ENCODE results near the gene SMC6.

The SMC6 gene

DNA sequence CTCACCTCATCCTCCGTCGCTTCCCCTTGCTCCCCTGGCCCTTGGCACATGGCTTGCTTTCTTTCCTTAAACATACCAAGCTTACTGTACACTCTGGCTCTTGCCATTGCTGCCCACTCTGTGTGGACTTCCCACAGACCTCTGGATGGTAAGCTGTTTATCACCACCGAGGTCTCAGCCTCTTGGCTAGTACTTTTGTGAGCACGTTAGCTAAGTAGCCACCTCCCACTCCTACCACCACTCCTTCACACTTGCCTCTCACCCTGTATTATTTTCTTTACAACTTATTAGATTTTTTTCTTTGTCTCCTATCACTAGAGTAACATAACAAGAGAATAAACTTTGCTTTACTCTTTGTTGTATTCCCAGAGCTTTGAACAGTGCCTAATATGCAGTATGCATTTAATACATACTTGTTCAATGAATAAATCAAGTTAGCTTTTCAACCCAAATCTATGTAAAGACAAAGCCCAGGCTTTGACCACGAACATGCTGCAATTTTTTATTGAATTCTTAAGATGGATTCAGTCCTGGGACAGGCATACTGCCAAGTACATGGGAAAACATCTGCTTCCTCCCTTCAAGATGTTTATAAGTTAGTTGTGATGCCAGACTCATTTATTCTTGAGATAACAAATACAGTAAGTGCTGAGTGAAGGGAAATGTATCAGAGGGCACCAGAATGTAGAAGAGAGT is 37.7 kb upstream of the SMC6 start:
- no peak overlapping the region for H3K4me3 ChIP-seq (ENCODE audit: low read depth, low read length)
- peaks cover 3% of the 10 kb centered on the region for H3K4me1 ChIP-seq (ENCODE audit: control insufficient read depth, insufficient read depth, low read length)
- H3K9ac ChIP-seq (ENCODE audit: low read depth, low read length), result no peak overlapping the region
- no peaks in the 10 kb centered on the region for H3K9me3 ChIP-seq (ENCODE audit: control insufficient read depth, insufficient read depth, low read length)
- H3K36me3 ChIP-seq (ENCODE audit: control insufficient read depth, insufficient read depth, low read length), result no peaks in the 10 kb centered on the region
- no peaks in the 10 kb centered on the region for H3K27me3 ChIP-seq (ENCODE audit: control insufficient read depth, insufficient read depth, low read length)

DNA sequence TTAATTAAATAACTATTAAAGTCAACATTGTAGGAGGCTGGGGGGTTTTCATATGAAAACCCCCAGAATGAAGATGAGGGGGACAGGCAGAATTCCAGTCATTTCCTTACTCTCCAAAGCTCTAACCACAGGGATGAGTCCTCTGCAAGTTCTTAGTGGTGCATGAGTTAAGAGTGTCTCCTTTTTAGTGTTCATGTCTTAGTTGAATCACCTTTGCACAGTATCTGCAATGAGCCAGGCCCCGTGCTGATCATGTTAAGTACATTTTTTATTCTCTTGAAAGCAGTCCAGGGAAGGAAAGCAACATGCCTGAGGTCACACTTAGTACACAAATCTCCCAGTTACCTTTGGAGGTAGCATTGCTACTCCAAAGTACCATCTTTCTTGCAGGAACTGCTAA is 36.9 kb upstream of the SMC6 start:
- H3K36me3 ChIP-seq (ENCODE audit: control insufficient read depth, insufficient read depth, low read length), result no peaks in the 10 kb centered on the region
- no peak overlapping the region for H3K9ac ChIP-seq (ENCODE audit: low read depth, low read length)
- H3K4me1 ChIP-seq (ENCODE audit: control insufficient read depth, insufficient read depth, low read length), result peaks cover 3% of the 10 kb centered on the region
- H3K9me3 ChIP-seq (ENCODE audit: control insufficient read depth, insufficient read depth, low read length), result no peaks in the 10 kb centered on the region
- H3K27me3 ChIP-seq (ENCODE audit: control insufficient read depth, insufficient read depth, low read length), result no peaks in the 10 kb centered on the region
- H3K4me3 ChIP-seq (ENCODE audit: low read depth, low read length), result no peak overlapping the region

DNA sequence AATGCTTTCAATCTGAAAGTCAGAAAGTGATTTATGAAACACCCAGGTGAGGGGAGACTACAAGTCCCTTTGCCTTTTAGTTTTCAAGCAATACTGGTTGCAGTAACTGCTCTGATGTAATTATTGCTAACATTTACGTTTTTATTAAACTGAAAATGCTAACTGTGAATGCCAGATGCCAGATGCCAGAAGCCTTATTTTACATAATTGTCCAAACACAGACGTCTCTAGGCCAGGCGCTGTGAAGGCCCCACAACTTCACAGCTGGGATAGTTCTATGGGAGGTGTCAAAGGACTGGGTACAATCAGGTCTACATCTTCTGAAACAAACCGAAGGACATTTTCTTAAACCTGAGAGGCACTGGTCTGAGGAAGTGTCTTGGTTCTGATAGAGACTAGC is 35.2 kb upstream of the SMC6 start:
- Histone ChIP-seq H3K36me3 (ENCODE audit: control insufficient read depth, insufficient read depth, low read length) (no peaks in the 10 kb centered on the region), H3K9me3 (ENCODE audit: control insufficient read depth, insufficient read depth, low read length) (no peaks in the 10 kb centered on the region), H3K4me1 (ENCODE audit: control insufficient read depth, insufficient read depth, low read length) (peaks cover under 1% of the 10 kb centered on the region), H3K9ac (ENCODE audit: low read depth, low read length) (no peak overlapping the region), H3K4me3 (ENCODE audit: low read depth, low read length) (no peak overlapping the region), H3K27me3 (ENCODE audit: control insufficient read depth, insufficient read depth, low read length) (no peaks in the 10 kb centered on the region)

DNA sequence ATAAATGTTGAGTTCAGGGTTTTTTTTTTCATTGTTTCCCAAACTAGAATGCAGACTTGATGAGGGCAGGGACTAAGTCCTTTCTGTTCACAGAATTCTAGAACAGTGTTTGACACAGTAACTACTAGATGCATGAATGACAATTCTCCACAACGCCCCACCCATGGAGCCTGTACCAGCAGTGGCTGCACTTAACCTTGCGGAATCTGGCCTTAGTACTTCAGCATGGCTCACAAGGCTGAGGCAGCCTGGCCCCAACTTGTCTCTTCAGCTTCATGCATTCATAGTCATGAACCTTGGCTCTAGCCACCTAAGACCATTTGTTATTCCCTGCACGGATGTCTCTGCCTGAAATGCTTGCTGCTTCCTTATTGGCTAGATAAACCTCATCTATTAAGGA is 33.1 kb upstream of the SMC6 start:
- H3K27me3 ChIP-seq (ENCODE audit: control insufficient read depth, insufficient read depth, low read length), result no peaks in the 10 kb centered on the region
- H3K9ac ChIP-seq (ENCODE audit: low read depth, low read length), result no peak overlapping the region
- H3K4me1 ChIP-seq (ENCODE audit: control insufficient read depth, insufficient read depth, low read length), result no peaks in the 10 kb centered on the region
- no peak overlapping the region for H3K4me3 ChIP-seq (ENCODE audit: low read depth, low read length)
- H3K9me3 ChIP-seq (ENCODE audit: control insufficient read depth, insufficient read depth, low read length), result no peaks in the 10 kb centered on the region
- no peaks in the 10 kb centered on the region for H3K36me3 ChIP-seq (ENCODE audit: control insufficient read depth, insufficient read depth, low read length)

DNA sequence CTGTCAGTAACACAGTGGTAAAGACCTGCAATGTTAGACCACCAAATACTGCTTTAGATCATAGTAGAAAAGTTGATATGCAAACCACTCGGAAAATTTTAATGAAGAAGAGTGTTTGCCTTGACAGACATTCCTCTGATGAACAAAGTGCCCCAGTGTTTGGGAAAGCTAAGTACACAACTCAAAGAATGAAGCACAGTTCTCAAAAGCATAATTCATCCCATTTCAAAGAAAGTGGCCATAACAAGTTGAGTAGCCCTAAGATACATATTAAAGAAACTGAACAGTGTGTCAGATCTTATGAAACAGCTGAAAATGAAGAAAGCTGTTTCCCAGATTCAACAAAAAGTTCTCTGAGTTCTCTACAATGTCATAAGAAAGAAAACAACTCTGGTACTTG is 27.9 kb upstream of the SMC6 start:
- Histone ChIP-seq H3K36me3 (ENCODE audit: control insufficient read depth, insufficient read depth, low read length) (no peaks in the 10 kb centered on the region), H3K9ac (ENCODE audit: low read depth, low read length) (no peak overlapping the region), H3K27me3 (ENCODE audit: control insufficient read depth, insufficient read depth, low read length) (no peaks in the 10 kb centered on the region), H3K4me3 (ENCODE audit: low read depth, low read length) (no peak overlapping the region), H3K9me3 (ENCODE audit: control insufficient read depth, insufficient read depth, low read length) (no peaks in the 10 kb centered on the region), H3K4me1 (ENCODE audit: control insufficient read depth, insufficient read depth, low read length) (no peaks in the 10 kb centered on the region)

DNA sequence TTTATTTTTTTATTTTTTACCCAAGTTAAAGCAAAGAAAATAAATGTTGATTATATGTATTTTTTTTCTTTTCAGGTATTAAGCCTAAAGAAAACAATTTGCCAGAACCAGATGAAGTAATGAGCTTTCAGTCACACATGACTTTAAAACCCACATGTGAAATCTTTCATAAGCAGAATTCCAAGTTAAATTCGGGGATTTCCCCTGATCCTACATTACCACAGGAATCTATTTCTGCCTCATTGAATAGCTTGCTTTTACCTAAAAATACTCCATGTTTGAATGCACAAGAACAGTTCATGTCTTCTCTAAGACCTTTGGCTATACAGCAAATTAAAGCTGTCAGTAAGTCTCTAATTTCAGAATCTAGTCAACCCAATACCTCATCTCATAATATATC is 26.9 kb upstream of the SMC6 start:
- no peaks in the 10 kb centered on the region for H3K27me3 ChIP-seq (ENCODE audit: control insufficient read depth, insufficient read depth, low read length)
- no peak overlapping the region for H3K9ac ChIP-seq (ENCODE audit: low read depth, low read length)
- no peak overlapping the region for H3K4me3 ChIP-seq (ENCODE audit: low read depth, low read length)
- no peaks in the 10 kb centered on the region for H3K9me3 ChIP-seq (ENCODE audit: control insufficient read depth, insufficient read depth, low read length)
- H3K36me3 ChIP-seq (ENCODE audit: control insufficient read depth, insufficient read depth, low read length), result no peaks in the 10 kb centered on the region
- H3K4me1 ChIP-seq (ENCODE audit: control insufficient read depth, insufficient read depth, low read length), result no peaks in the 10 kb centered on the region

DNA sequence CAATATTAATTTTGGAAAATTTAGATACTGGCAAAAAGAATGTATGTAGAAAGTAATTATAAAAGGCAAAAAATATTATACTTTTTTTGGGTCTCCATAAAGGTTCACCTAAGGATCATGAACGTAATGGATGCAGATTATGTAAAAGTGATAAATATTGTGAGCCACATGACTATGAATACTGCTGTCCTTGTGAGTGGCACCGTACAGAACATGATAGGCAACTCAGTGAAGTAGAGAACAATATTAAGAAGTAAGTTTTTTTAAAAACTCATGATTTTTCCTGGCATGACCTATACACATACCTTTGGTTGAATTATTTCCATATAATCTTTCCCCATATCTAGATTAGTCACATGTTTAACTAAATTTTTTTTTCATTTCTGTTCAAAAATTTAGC is 18.9 kb upstream of the SMC6 start:
- Histone ChIP-seq H3K27me3 (ENCODE audit: control insufficient read depth, insufficient read depth, low read length) (no peaks in the 10 kb centered on the region), H3K4me3 (ENCODE audit: low read depth, low read length) (no peak overlapping the region), H3K9me3 (ENCODE audit: control insufficient read depth, insufficient read depth, low read length) (no peaks in the 10 kb centered on the region), H3K9ac (ENCODE audit: low read depth, low read length) (no peak overlapping the region), H3K36me3 (ENCODE audit: control insufficient read depth, insufficient read depth, low read length) (no peaks in the 10 kb centered on the region), H3K4me1 (ENCODE audit: control insufficient read depth, insufficient read depth, low read length) (no peaks in the 10 kb centered on the region)

DNA sequence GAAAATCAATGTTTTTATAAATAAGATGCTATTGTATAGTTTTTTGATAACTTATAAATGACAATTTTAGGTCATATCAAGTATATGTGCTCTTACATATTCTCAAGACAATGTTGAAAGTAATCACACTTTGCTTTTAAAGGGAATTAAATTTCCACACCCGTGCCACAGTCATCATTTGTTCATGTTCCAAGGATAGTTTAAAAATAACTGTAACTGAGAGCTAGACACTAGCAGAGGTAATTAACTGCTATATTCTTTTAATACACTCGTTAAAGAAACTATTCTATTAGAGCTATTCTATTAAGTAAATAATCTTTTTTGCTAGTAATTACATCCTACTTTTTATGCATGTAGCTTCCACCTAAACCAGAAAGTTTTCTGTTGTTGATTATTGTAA is 18.3 kb upstream of the SMC6 start:
- H3K4me1 ChIP-seq (ENCODE audit: control insufficient read depth, insufficient read depth, low read length), result no peaks in the 10 kb centered on the region
- H3K27me3 ChIP-seq (ENCODE audit: control insufficient read depth, insufficient read depth, low read length), result no peaks in the 10 kb centered on the region
- no peak overlapping the region for H3K9ac ChIP-seq (ENCODE audit: low read depth, low read length)
- H3K9me3 ChIP-seq (ENCODE audit: control insufficient read depth, insufficient read depth, low read length), result no peaks in the 10 kb centered on the region
- H3K4me3 ChIP-seq (ENCODE audit: low read depth, low read length), result no peak overlapping the region
- no peaks in the 10 kb centered on the region for H3K36me3 ChIP-seq (ENCODE audit: control insufficient read depth, insufficient read depth, low read length)

DNA sequence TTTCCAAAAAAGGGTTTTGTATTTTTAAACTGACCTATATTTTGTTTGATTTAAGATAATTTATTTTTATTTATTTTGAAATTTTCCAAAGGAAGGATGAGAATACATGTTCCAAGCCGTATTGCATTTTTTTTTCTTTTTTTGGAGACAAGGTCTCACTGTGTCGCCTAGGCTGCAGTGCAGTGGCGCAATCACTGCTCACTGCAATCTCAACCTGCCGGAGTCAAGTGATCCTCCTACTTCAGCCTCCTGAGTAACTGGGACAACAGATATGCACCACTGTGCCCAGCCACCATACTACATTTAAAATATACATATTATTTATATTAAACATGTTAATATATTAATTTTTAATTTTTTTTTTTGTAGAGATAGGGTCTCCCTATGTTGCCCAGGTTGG is 15.3 kb upstream of the SMC6 start:
- Histone ChIP-seq H3K9ac (ENCODE audit: low read depth, low read length) (no peak overlapping the region), H3K4me1 (ENCODE audit: control insufficient read depth, insufficient read depth, low read length) (no peaks in the 10 kb centered on the region), H3K27me3 (ENCODE audit: control insufficient read depth, insufficient read depth, low read length) (no peaks in the 10 kb centered on the region), H3K4me3 (ENCODE audit: low read depth, low read length) (no peak overlapping the region), H3K9me3 (ENCODE audit: control insufficient read depth, insufficient read depth, low read length) (no peaks in the 10 kb centered on the region), H3K36me3 (ENCODE audit: control insufficient read depth, insufficient read depth, low read length) (no peaks in the 10 kb centered on the region)

DNA sequence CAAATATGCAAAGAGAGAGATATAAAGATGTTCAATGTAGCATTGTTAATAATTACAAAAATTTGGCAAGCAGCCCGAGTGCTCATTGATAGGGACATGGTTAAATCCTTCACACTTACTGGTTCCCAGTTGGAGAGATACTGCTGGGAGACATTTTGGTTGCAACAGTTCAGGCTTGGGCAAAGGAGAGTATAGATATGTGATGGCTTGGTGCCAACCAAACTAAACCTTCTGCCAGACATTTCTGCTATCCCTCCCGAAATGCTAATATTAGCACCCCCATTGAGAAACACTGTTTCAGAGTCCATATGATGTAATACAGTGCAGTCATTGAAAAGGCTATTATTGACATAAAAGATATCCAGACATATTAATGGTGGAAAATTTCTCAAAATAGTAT is 11.8 kb upstream of the SMC6 start:
- Histone ChIP-seq H3K9ac (ENCODE audit: low read depth, low read length) (no peak overlapping the region), H3K36me3 (ENCODE audit: control insufficient read depth, insufficient read depth, low read length) (no peaks in the 10 kb centered on the region), H3K27me3 (ENCODE audit: control insufficient read depth, insufficient read depth, low read length) (no peaks in the 10 kb centered on the region), H3K4me3 (ENCODE audit: low read depth, low read length) (no peak overlapping the region), H3K9me3 (ENCODE audit: control insufficient read depth, insufficient read depth, low read length) (no peaks in the 10 kb centered on the region), H3K4me1 (ENCODE audit: control insufficient read depth, insufficient read depth, low read length) (no peaks in the 10 kb centered on the region)

DNA sequence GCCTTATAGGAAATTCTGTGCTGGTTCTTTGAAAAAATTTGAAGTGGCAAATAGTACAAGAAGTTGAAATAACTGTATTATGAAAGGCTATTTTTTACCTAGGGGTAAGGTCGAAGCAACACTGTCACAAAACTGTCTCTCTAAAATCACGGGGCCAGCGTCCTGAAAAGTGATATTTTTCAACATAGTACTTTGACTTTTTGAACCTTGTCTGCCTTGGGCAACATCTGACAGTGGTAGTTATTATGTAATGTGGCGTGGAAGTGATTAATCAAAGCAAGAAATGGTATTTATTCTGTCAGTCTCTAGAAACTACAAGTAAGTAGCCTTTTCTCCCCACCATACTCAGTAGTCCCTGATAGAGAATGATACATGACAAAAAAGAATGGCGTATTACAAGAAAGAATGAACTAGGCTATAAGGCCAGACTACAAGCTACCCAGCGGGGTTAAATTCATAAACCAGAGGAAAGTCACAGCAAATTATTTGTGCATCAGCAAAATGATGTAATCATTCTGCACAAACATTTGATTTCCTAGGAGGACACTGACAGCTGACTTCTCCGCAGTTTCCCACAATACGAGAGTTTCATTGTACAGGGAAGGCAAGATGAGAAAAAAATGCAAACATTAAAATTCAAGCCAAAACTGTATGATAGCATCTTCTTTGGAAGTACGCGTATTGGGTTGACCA is 10.2 kb upstream of the SMC6 start:
- no peaks in the 10 kb centered on the region for H3K9me3 ChIP-seq (ENCODE audit: control insufficient read depth, insufficient read depth, low read length)
- H3K9ac ChIP-seq (ENCODE audit: low read depth, low read length), result no peak overlapping the region

DNA sequence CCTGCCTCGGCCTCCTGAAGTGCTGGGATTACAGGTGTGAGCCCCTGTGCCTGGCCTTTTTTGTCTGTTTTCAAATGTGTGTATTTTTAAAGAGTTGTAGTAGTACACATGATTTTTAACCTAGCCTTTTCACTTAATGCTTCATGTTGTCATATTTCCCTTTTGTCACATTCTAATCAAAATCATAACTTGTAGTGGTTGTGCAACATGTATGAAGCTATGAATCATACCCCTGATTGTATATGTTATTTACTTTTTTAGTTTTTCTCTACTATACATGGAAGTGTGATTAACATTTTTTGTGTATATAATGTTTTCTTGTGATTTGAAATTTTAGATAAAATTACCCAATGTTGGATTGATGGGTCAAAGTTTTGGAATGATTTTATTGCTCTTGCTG is 8.8 kb upstream of the SMC6 start:
- Histone ChIP-seq H3K4me3 (ENCODE audit: low read depth, low read length) (no peak overlapping the region), H3K9ac (ENCODE audit: low read depth, low read length) (no peak overlapping the region), H3K9me3 (ENCODE audit: control insufficient read depth, insufficient read depth, low read length) (no peaks in the 10 kb centered on the region), H3K4me1 (ENCODE audit: control insufficient read depth, insufficient read depth, low read length) (no peaks in the 10 kb centered on the region), H3K27me3 (ENCODE audit: control insufficient read depth, insufficient read depth, low read length) (no peaks in the 10 kb centered on the region), H3K36me3 (ENCODE audit: control insufficient read depth, insufficient read depth, low read length) (no peaks in the 10 kb centered on the region)

More for the DNA sequence above, 10.2 kb upstream of the SMC6 start:
- no peaks in the 10 kb centered on the region for H3K36me3 ChIP-seq (ENCODE audit: control insufficient read depth, insufficient read depth, low read length)
- no peak overlapping the region for H3K4me3 ChIP-seq (ENCODE audit: low read depth, low read length)
- no peaks in the 10 kb centered on the region for H3K4me1 ChIP-seq (ENCODE audit: control insufficient read depth, insufficient read depth, low read length)
- no peaks in the 10 kb centered on the region for H3K27me3 ChIP-seq (ENCODE audit: control insufficient read depth, insufficient read depth, low read length)
